Colon (tissue), 2 donors: ENCODE data around the gene DDX60.
"Not testable (repeated sequence)": the region's sequence is repeated elsewhere in the genome, so short reads cannot be mapped to it uniquely, and the experiment has no call there.

Experiments
- FAIRE-seq: peaks from 2 replicates; lab custom pipeline; 2012; peaks lifted over from hg19 to GRCh38; lab: Jason Lieb, UNC
- donor health status: control.
- donor health status: control.

Gene DDX60, protein sequence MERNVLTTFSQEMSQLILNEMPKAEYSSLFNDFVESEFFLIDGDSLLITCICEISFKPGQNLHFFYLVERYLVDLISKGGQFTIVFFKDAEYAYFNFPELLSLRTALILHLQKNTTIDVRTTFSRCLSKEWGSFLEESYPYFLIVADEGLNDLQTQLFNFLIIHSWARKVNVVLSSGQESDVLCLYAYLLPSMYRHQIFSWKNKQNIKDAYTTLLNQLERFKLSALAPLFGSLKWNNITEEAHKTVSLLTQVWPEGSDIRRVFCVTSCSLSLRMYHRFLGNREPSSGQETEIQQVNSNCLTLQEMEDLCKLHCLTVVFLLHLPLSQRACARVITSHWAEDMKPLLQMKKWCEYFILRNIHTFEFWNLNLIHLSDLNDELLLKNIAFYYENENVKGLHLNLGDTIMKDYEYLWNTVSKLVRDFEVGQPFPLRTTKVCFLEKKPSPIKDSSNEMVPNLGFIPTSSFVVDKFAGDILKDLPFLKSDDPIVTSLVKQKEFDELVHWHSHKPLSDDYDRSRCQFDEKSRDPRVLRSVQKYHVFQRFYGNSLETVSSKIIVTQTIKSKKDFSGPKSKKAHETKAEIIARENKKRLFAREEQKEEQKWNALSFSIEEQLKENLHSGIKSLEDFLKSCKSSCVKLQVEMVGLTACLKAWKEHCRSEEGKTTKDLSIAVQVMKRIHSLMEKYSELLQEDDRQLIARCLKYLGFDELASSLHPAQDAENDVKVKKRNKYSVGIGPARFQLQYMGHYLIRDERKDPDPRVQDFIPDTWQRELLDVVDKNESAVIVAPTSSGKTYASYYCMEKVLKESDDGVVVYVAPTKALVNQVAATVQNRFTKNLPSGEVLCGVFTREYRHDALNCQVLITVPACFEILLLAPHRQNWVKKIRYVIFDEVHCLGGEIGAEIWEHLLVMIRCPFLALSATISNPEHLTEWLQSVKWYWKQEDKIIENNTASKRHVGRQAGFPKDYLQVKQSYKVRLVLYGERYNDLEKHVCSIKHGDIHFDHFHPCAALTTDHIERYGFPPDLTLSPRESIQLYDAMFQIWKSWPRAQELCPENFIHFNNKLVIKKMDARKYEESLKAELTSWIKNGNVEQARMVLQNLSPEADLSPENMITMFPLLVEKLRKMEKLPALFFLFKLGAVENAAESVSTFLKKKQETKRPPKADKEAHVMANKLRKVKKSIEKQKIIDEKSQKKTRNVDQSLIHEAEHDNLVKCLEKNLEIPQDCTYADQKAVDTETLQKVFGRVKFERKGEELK (N-terminal part only)

DNA sequence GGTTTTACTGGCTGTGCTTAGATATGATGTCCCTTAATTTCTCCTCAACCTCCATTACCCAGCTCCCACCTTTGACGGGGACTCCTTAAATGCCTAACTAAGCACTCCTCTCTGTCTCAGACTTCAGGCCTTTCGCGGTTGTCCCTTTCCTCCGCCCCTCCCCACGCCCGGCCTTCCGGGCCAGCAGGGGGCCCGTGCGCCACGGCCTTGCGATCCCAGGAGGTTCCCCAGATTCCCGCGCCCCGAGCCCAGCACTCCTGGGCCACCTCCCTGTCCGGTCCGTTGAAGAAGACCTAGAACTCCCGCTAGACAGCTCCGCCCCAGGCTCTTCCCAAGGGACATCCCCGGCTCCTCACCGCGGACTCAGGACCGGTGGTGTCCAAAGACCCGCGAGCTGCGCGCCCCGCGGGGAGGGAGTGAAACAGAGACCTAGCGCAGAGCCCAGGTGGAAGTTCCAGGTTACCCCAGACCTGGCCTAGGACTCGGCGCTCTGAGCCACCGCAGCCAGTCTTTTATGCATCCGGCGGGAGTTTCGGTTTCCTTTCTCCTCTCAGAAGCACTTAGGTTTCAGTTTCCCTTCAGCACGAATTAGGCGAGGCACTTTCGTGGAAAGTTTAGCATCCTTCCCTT lies at the start of gene DDX60:
Gene DDX60, minus strand, starts transcription at position 487 of the 630 bp plus-strand sequence. CDS start 7,493 bp downstream, outside the sequence.
- no peak for FAIRE-seq

DNA sequence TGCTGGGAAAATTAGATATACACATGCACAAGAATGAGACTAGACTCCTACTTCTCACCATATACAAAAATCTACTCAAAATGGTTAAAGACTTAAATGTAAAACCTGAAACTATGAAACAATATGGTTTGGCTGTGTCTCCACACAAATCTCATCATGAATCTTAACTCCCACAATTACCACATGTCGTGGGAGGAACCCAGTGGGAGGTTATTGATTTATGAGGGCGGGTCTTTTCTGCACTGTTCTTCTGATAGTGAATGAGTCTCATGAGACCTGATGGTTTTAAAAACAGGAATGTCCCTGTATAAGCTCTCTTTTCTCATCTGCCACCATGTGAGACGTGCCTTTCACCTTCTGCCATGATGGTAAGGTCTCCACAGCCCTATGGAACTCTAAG lies 48.5 kb upstream of the DDX60 start:
- FAIRE-seq = no peak

GRCh38 chr4:168362025-168362401 lies 43.5 kb upstream of the DDX60 start:
- FAIRE-seq = no peak

DNA sequence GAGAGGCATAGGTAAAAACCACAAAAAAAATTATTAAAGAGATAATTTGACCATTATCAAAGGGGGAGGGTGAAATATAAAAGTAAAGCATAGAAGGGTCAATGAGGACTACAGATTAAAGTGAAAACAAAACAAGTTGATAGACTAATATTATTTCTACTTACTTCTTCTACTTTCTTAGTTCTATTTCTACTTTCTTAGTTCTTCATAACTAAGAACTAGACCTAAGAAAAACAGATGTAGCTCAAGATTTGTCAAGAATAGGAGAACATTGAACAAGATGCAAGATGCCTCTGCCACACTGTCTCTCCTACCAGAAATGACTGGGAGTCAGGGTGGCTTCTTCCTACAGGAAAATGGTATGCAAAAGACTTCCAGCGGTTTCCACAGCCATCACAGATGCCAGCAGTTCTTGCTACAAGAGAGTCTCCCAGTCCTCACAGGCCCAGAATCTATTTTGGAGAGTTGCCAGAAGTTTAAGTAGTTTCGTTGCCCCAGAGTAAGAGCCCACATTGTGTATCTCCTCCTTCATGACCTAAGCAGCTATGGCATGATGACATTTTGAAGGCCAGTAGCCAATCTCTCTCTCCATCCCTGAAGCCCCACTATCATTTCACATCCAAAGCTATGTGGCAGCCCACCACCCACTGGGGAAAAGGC lies 42.9 kb upstream of the DDX60 start:
- no peak for FAIRE-seq

DNA sequence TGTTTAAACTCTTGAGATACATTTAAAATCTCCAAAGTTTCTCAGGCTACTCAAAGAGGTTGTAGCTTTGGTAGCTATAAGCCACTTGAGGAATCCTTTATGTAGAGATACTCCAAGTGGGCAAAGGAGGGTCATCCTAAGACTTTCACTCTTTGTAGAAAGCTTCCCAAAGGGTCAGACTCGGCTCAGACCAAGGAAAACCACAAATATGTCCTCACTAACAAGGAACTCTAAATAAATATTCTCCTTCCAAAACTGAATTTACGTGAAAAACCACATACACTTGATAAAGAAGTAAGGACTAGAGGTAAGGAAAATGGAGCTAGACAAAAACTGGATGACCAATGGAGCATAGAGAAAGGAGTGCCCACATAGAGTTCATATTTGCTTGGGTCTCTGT lies 41.7 kb upstream of the DDX60 start:
- FAIRE-seq = no peak

- FAIRE-seq = no peak
Measured at GRCh38 chr4:168357941-168358340, 39.4 kb upstream of the DDX60 start.

- FAIRE-seq = no peak
Measured at GRCh38 chr4:168353746-168354145, 35.2 kb upstream of the DDX60 start.

DNA sequence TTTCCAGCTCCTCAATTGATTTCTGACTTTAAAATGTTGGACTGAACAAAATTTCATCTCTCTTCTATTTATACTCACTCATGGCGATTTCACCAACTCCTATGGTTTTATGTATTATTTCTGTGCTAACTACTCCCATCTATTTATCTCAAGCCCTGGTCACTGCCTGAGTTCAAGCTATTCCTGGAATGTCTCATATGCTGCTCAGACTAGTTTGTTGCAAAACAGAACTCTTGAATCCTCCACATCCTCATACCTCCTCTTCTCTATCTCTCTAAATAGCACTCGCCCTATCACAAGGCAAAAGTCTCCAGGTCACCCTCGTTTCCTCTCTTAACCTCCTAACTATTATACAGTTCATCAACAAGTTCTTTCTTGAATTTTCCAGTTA lies 19.0 kb upstream of the DDX60 start:
- FAIRE-seq = no peak

DNA sequence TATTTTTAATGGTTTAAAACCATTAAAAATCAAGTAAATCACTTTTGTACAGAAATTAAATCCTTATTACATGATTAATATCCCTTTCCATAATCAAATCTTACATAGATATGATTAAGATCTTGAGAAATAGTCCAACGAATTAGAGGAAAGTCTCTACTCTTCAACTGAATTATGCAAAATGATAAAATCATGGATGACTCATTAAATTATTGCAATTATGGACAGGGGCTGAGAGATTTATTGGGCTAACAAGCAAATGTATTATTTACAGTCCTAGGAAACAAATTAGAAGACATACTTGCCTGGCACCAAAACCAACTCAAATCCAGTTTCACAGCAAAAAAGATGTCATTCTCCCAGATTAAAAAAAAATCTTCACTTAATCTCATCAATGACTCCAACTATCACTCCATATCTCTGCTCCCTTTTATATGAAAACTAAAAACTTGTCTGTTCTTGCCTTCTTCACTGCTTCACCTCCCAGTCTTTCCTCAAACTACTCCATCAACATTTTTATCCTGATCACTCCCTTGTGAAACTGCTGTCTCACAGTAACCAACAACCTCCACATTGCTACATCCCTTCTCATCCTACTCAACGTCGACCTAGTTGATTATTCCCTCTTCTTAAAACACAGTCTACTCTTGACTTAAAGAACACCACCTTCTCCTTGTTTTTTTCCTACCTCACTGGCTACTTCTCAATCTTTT lies 18.4 kb upstream of the DDX60 start:
- FAIRE-seq = no peak

GRCh38 chr4:168335621-168336020 lies 17.1 kb upstream of the DDX60 start:
- no peak for FAIRE-seq

GRCh38 chr4:168334053-168334452 lies 15.5 kb upstream of the DDX60 start:
- FAIRE-seq = no peak

DNA sequence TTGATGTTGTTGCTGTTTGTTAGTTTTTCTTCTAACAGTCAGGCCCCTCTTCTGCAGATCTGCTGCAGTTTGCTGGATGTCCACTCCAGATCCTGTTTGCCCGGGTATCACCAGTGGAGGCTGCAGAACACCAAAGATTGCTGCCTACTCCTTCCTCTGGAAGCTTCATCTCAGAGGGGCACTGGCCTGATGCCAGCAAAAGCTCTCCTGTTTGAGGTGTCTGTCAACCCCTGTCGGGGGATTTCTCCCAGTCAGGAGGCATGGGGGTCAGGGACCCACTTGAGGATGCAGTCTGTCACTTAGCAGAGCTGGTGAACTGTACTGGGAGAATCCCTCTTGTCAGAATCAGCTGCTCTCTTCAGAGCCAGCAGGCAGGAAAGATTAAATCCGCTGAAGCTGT lies 12.0 kb upstream of the DDX60 start:
- not testable (repeated sequence) for FAIRE-seq

- no peak for FAIRE-seq
Measured at GRCh38 chr4:168325591-168325990, 7.0 kb upstream of the DDX60 start.

GRCh38 chr4:168321006-168321405 lies 2.5 kb upstream of the DDX60 start:
- FAIRE-seq = peak; percentile 80

DNA sequence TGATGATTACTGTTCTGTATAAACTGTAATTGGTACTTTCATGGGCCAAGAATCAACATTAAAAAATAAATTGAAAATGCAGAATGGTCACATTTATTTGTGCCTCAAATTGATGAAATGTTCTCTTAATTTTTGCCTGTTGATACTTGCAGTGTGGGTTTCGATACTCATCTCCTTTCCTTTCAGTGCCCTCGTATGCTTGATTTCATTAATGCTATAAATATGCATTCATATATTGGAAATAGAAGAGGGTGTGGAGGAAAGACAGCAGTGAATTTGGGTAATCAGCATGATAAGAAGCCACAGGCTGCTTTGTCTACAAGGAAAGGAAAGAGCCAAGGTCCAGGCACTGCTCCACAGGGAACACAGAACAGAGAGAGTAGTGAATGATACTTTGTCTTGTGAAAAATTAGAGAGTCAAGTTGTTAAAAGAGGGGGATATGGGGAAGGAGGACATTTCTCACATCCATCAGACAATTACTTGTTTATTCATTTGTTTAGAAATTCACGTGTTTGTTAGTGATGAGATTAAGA lies 1.0 kb upstream of the DDX60 start:
- no peak for FAIRE-seq

DNA sequence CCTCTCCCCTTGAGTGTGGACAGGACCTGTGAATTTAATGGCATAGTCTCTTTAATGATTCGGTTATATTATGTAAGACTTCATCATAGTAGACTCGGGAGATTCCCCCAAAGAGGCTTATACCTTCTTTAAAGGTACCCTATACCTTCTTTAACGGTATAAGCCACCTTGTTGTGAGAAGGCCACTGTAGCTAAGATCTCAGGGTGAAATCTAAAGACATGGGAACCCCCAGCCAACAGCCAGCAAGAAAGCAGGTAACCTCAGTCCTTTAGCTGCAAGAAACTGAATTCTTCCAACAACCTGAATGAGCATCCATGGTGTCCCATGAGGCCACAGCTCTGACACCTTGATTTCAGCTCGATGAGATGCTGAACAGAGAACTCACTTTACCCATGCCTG lies 931 bp downstream of the DDX60 start:
- FAIRE-seq = no peak

GRCh38 chr4:168309781-168310180 lies 8.8 kb downstream of the DDX60 start:
- no peak for FAIRE-seq

DNA sequence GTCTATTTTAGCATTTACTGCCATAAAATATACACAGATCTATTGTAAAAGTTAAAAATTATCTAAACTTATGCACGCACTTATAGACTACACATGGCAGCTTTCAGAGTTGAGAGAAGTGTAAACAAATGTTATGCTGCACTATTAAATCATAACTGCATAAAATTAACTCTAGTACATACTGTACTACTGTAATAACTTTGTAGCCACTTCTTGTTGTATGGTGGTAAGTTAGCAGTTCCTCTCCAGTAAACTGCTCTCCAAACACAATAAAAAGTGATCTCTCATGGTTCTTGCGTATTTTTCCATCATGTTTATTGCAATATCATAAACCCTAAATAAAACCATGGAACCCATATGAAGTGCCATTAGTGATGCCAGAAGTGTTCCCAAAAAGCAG lies 9.6 kb downstream of the DDX60 start:
- no peak for FAIRE-seq

GRCh38 chr4:168306476-168306875 lies 12.1 kb downstream of the DDX60 start:
- no peak for FAIRE-seq

GRCh38 chr4:168304744-168305459 lies 13.7 kb downstream of the DDX60 start:
- no peak for FAIRE-seq
